Left lung (tissue), 10 donors: ENCODE measurements around the gene PPP4C. TPM values are rescaled to one million over a fixed set of nuclear protein-coding genes. Genes with fewer than 3 reads are reported as not detected.

ENCODE experiments used
- ATAC-seq: fragments of 200-7000 bp; cut with Tn5 transposase; one replicate; pipeline ENCODE4 v1.9.1; 2020; ENCODE audit warnings: moderate library complexity
- DNase-seq, 4 donors: peaks; one replicate each; pipeline ENCODE4 v3.0.0-alpha.2; 2013 to 2020
- H3K27ac ChIP-seq, 2 donors: fragments of 200-600 bp; sonication (generic) in 1 of 2; one replicate each; pipeline versions ENCODE4 v1.5.0 to v1.8.0; 2020 to 2021
- H3K27me3 ChIP-seq, 2 donors: fragments of 200-600 bp; sonication (generic) in 1 of 2; one replicate each; pipeline versions ENCODE4 v1.5.0 to v1.8.0; 2020 to 2021
- H3K36me3 ChIP-seq, 2 donors: fragments of 200-600 bp; sonication (generic) in 1 of 2; one replicate each; pipeline versions ENCODE4 v1.5.0 to v1.8.0; 2020 to 2021
- H3K4me1 ChIP-seq, 2 donors: fragments of 200-600 bp; one replicate each; pipeline ENCODE4 v1.8.0; 2021
- H3K4me3 ChIP-seq, 2 donors: fragments of 200-600 bp; sonication (generic) in 1 of 2; one replicate each; pipeline versions ENCODE4 v1.5.0 to v1.8.0; 2020 to 2021; ENCODE audit warnings: mild to moderate bottlenecking in 1 of 2
- H3K9me3 ChIP-seq, 2 donors: fragments of 200-600 bp; sonication (generic) in 1 of 2; one replicate each; pipeline versions ENCODE4 v1.5.0 to v1.8.0; 2020 to 2021
- intact Hi-C, 2 donors: fragments of 100-400 bp; cut with DNase I; formaldehyde crosslinking; loops; one replicate each; pipeline versions ENCODE4 v1.11.2 to v1.14.2; 2022
- polyA plus RNA-seq, 6 donors: library from polyadenylated mRNA; unstranded; fragments of 120-200 nt; gene quantifications; one replicate each; pipeline ENCODE4 v1.2.1, GENCODE V29; 2013; ENCODE audit not compliant: insufficient read length in 6 of 6
- total RNA-seq, 2 donors: library from RNA; stranded (reverse); fragmentation: NEBNext Ultra II Directional; extraction: Animal tissue kit (Norgen Biotek cat#: 25700); gene quantifications; one replicate each; pipeline ENCODE4 v1.2.1, GENCODE V29; 2021
- TF ChIP-seq, protein P1 (sequence below), 2 donors: fragments of 200-600 bp; sonication (generic) in 1 of 2; IDR thresholded peaks; one replicate each; pipeline versions ENCODE4 v1.5.0 to v1.8.0; 2021; ENCODE audit warnings: antibody characterized with exemption in 2 of 2
- donor health status: DM: no; HTN: yes; CAD: no.
- donor health status: DM: no; HTN: no; CAD: no.

Gene PPP4C
- total and polyA plus RNA-seq, 8 donors = 62.0 to 89.8 (median 76.9) TPM

DNA sequence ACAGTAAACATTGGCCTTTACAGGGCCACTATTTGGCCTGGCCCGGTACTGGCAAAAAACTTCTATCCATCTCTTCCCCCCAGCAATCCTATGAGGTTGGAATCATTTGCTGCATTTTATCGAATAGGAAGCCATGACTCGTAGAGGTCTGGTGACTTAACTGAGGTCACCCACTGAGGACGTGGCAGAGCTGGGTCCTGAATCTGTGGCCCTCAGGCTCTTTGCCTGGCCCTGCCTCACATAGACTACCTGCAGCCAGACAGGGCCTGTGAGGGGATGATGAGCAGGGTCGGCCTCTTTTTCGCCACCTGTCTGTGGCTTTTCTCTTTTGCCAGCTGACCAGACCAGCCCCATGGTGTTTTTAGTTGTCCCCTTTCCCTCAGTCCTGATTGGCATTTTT, 1.9 kb downstream of the PPP4C start:
- Histone ChIP-seq H3K27me3 (no peaks in the 10 kb centered on the region), H3K4me1 (peaks cover 11 to 39% of the 10 kb centered on the region in 2 donors), H3K27ac (peak overlapping the region in 1 of 2 donors; percentile 5), H3K36me3 (peaks cover 0 to 66% of the 10 kb centered on the region in 2 donors), H3K9me3 (no peaks in the 10 kb centered on the region), H3K4me3 (peak overlapping the region in 1 of 2 donors; percentile 98)
- TF ChIP-seq, protein P1, sequence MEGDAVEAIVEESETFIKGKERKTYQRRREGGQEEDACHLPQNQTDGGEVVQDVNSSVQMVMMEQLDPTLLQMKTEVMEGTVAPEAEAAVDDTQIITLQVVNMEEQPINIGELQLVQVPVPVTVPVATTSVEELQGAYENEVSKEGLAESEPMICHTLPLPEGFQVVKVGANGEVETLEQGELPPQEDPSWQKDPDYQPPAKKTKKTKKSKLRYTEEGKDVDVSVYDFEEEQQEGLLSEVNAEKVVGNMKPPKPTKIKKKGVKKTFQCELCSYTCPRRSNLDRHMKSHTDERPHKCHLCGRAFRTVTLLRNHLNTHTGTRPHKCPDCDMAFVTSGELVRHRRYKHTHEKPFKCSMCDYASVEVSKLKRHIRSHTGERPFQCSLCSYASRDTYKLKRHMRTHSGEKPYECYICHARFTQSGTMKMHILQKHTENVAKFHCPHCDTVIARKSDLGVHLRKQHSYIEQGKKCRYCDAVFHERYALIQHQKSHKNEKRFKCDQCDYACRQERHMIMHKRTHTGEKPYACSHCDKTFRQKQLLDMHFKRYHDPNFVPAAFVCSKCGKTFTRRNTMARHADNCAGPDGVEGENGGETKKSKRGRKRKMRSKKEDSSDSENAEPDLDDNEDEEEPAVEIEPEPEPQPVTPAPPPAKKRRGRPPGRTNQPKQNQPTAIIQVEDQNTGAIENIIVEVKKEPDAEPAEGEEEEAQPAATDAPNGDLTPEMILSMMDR (IDR thresholded peaks at IDR 0.05) = no peak
- ATAC-seq (no peak), DNase-seq (no peak)
- intact Hi-C loops = no loop called here

GRCh38 chr16:30078744-30079143, 3.0 kb downstream of the PPP4C start:
- DNase-seq (no peak), ATAC-seq (no peak)
- H3K9me3 ChIP-seq = no peaks in the 10 kb centered on the region
- peaks cover 0 to 66% of the 10 kb centered on the region in 2 donors for H3K36me3 ChIP-seq
- H3K27ac ChIP-seq = no peak overlapping the region
- intact Hi-C loops = no loop called here
- H3K4me1 ChIP-seq = peaks cover 11 to 39% of the 10 kb centered on the region in 2 donors
- H3K27me3 ChIP-seq = no peaks in the 10 kb centered on the region
- H3K4me3 ChIP-seq = no peak overlapping the region
- TF ChIP-seq, protein P1 (IDR thresholded peaks at IDR 0.05) = no peak

DNA sequence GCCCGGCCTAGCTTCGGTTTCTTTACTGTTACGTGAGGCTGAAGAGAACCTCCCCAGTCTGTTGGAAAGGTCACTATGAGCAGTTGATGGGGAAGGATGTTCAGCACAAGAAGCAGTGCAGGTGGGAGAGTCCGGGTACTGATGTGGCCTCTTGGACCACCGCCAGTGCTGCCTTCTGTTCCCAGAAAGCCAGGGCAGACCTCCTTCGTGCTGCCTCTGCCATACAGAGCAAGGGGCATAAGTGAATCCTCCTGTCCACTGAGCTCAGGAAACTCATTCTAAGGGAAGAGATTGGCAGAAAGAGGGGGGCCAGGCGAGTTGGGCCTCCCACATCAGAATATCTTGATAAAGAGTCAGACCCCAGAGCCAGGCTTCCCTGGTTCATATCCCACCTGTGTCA, 3.7 kb downstream of the PPP4C start:
- no peaks in the 10 kb centered on the region for H3K9me3 ChIP-seq
- ATAC-seq (no peak), DNase-seq (no peak)
- H3K4me1 ChIP-seq = peaks cover 11 to 40% of the 10 kb centered on the region in 2 donors
- TF ChIP-seq, protein P1 (IDR thresholded peaks at IDR 0.05) = no peak
- no peak overlapping the region for H3K27ac ChIP-seq
- H3K27me3 ChIP-seq = no peaks in the 10 kb centered on the region
- H3K4me3 ChIP-seq = no peak overlapping the region
- H3K36me3 ChIP-seq = peaks cover 0 to 72% of the 10 kb centered on the region in 2 donors
- intact Hi-C loops = no loop called here

DNA sequence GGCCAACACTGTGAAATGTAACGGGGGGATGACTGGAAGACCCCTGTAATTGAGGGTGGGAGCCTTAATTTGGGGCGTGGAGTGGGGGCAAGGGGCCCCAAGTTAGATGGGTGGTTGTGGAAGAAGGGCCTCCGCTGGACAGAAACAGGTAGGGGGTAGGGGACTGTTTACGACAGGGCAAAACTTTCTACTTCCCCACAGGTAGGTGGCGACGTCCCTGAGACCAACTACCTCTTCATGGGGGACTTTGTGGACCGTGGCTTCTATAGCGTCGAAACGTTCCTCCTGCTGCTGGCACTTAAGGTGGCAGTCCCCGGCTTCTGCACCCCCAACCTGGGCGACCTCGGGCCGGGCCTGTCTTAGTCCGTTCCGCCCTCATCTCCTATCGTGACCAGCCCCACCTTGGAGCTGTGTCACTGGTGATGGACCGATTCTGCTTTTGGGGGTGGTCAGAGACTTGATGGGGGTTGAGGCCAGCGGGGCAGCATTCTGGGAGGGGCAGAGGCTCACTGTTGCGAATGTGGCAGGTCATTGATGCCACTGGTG, 6.8 kb downstream of the PPP4C start:
- H3K9me3 ChIP-seq = no peaks in the 10 kb centered on the region
- no peaks in the 10 kb centered on the region for H3K27me3 ChIP-seq
- H3K4me3 ChIP-seq = no peak overlapping the region
- peaks cover 0 to 34% of the 10 kb centered on the region in 2 donors for H3K4me1 ChIP-seq
- TF ChIP-seq, protein P1 (IDR thresholded peaks at IDR 0.05) = no peak
- intact Hi-C loops = no loop called here
- peaks cover 0 to 91% of the 10 kb centered on the region in 2 donors for H3K36me3 ChIP-seq
- ATAC-seq = no peak
- no peak for DNase-seq
- no peak overlapping the region for H3K27ac ChIP-seq

DNA sequence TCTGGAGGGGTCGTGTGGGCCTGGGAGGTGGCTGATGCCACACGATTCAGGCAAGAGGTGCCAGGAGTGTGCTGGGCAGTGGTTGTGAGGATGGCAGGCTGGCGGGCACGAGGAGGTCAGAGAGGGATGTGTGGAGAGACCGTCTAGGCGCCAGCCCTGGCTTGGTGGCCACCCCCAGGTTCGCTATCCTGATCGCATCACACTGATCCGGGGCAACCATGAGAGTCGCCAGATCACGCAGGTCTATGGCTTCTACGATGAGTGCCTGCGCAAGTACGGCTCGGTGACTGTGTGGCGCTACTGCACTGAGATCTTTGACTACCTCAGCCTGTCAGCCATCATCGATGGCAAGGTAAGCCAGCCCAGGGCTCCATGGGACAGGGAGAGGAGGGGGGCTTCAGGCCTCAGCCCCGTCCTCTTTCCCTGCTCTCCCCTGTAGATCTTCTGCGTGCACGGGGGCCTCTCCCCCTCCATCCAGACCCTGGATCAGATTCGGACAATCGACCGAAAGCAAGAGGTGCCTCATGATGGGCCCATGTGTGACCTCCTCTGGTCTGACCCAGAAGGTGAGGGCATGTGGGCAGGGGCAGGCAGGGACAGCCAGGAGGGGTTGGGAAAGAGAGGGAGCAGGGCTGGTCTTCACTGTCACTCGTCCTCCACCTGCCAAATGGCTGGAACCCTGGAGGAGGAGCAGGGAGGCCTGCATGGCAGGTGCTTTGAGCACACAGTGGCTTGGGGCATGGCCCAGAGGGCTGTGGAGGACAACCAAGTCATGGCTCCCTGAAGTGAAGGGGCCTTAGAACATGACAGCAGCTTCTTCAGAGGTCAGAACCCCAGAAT, 7.6 kb downstream of the PPP4C start:
- TF ChIP-seq, protein P1 (IDR thresholded peaks at IDR 0.05) = no peak
- intact Hi-C loops = no loop called here
- H3K36me3 ChIP-seq = peaks cover 0 to 83% of the 10 kb centered on the region in 2 donors

More for the DNA sequence above, 7.6 kb downstream of the PPP4C start:
- no peak for ATAC-seq
- no peaks in the 10 kb centered on the region for H3K9me3 ChIP-seq
- no peak overlapping the region for H3K27ac ChIP-seq
- DNase-seq = no peak
- no peaks in the 10 kb centered on the region for H3K27me3 ChIP-seq
- no peak overlapping the region for H3K4me3 ChIP-seq
- H3K4me1 ChIP-seq = peaks cover 0 to 31% of the 10 kb centered on the region in 2 donors
